Heart left ventricle (tissue), 16 donors: ENCODE data around the gene PAPOLA. TPM values are rescaled to one million over a fixed set of nuclear protein-coding genes. Genes with fewer than 3 reads are reported as not detected.

Experiments used
- ATAC-seq, 4 donors: fragments of 200-7000 bp; cut with Tn5 transposase; one replicate each; pipeline ENCODE4 v1.9.1; 2020 to 2022; ENCODE audit warnings: moderate library complexity in 4 of 4, mild to moderate bottlenecking in 3 of 4, moderate number of reproducible peaks in 1 of 4
- DNase-seq, 5 donors: peaks; one replicate each; pipeline ENCODE4 v3.0.0-alpha.2; 2020
- H3K27ac ChIP-seq, 12 donors: fragments of 200-600 bp; sonication (generic) in 4 of 12; one replicate each; pipeline versions ENCODE4 v1.5.0 to v1.8.0; 2016 to 2022; ENCODE audit warnings: mild to moderate bottlenecking in 2 of 12
- H3K27me3 ChIP-seq, 9 donors: fragments of 200-600 bp; sonication (generic) in 2 of 9; one replicate each; pipeline versions ENCODE4 v1.5.1 to v1.8.0; 2016 to 2022; ENCODE audit warnings: mild to moderate bottlenecking in 3 of 9
- H3K36me3 ChIP-seq, 9 donors: fragments of 200-600 bp; sonication (generic) in 2 of 9; one replicate each; pipeline versions ENCODE4 v1.5.0 to v1.8.0; 2018 to 2022; ENCODE audit warnings: mild to moderate bottlenecking in 2 of 9
- H3K4me1 ChIP-seq, 12 donors: fragments of 200-600 bp; sonication (generic) in 4 of 12; one replicate each; pipeline versions ENCODE4 v1.5.0 to v1.8.0; 2016 to 2022; ENCODE audit warnings: mild to moderate bottlenecking in 3 of 12
- H3K4me3 ChIP-seq, 12 donors: fragments of 200-600 bp; sonication (generic) in 4 of 12; one replicate each; pipeline versions ENCODE4 v1.5.0 to v1.8.0; 2017 to 2022; ENCODE audit warnings: mild to moderate bottlenecking in 9 of 12, moderate library complexity in 4 of 12
- H3K9me3 ChIP-seq, 12 donors: fragments of 200-600 bp; sonication (generic) in 4 of 12; one replicate each; pipeline versions ENCODE4 v1.5.0 to v1.8.0; 2016 to 2022; ENCODE audit warnings: mild to moderate bottlenecking in 1 of 12
- POLR2A ChIP-seq, 2 donors: fragments of 450-650 bp; IDR thresholded peaks; one replicate each; pipeline ENCODE4 v1.6.1; 2017; ENCODE audit warnings: antibody characterized with exemption in 2 of 2, mild to moderate bottlenecking in 2 of 2, moderate library complexity in 2 of 2
- WGBS, 4 donors: extraction: QIAGEN DNeasy Blood & Tissue Kit in 2 of 4; methylation state at CpG; one replicate each; pipeline versions ENCODE4 v1.1.5 to v1.1.7; 2013 to 2018; 5-methylcytosine and 5-hydroxymethylcytosine counted together
- intact Hi-C, 10 donors: fragments of 100-400 bp; cut with DNase I; formaldehyde crosslinking; loops; one replicate each; pipeline versions ENCODE4 v1.11.1 to v1.14.2; 2022
- polyA plus RNA-seq, 2 donors: library from polyadenylated mRNA; stranded (reverse); fragments of 200-250 nt; gene quantifications; one replicate each; pipeline ENCODE4 v1.2.3, GENCODE V29; 2013
- total RNA-seq, 9 donors: library from RNA; depleted of rRNA in 2 of 9; stranded (reverse); fragments of >200 nt in 2 of 9; fragmentation: NEBNext Ultra II Directional in 3 of 9; extraction: Animal tissue kit (Norgen Biotek cat#: 25700) in 3 of 9; gene quantifications; one replicate each; pipeline versions ENCODE4 v1.1.0 to v1.2.4, GENCODE V29; 2016 to 2023
- TF ChIP-seq, protein P1 (sequence below), 12 donors: fragments of 200-600 bp; sonication (generic) in 4 of 12; IDR thresholded peaks; one replicate each; pipeline versions ENCODE4 v1.5.0 to v1.8.0; 2018 to 2022; ENCODE audit warnings: antibody characterized with exemption in 12 of 12, mild to moderate bottlenecking in 5 of 12
- donor health status: ischemic (EF 13 %, LVEDD 7.1; RV severe dilation, severe dysfunction).
- donor health status: healthy with polysubstance abuse.
- donor health status: DM: no; HTN: yes; CAD: no.
- donor health status: DM: no; HTN: no; CAD: no.
- donor health status: ischemic (EF 25% LVEDD 6.9; RV normal size, moderate dysfunction).
- donor health status: ischemic (EF 25% LVEDD 5.7; RV mildly dilated, moderate dysfunction).
- donor health status: healthy.
- donor health status: DM: yes; HTN: yes; CAD: no.
- donor health status: ischemic (EF 35%, LVEDD 5.7; RV mildly dilated, moderate dysfunction).
- donor health status: nonischemic (EF 11% LVEDD 7.7; RV severe dilation, severe dysfunction).
- donor health status: DM: yes; HTN: yes; CAD: no.
- donor health status: PGD.
- donor health status: ischemic (EF 29% LVEDD 5.4; RV normal size, mild dysfunction).
- donor health status: nonischemic (EF 23%, LVEDD 6.1; RV moderate dilation, normal function).

The PAPOLA gene
- total and polyA plus RNA-seq, 11 donors: 72.0 to 147 (median 115) TPM

DNA sequence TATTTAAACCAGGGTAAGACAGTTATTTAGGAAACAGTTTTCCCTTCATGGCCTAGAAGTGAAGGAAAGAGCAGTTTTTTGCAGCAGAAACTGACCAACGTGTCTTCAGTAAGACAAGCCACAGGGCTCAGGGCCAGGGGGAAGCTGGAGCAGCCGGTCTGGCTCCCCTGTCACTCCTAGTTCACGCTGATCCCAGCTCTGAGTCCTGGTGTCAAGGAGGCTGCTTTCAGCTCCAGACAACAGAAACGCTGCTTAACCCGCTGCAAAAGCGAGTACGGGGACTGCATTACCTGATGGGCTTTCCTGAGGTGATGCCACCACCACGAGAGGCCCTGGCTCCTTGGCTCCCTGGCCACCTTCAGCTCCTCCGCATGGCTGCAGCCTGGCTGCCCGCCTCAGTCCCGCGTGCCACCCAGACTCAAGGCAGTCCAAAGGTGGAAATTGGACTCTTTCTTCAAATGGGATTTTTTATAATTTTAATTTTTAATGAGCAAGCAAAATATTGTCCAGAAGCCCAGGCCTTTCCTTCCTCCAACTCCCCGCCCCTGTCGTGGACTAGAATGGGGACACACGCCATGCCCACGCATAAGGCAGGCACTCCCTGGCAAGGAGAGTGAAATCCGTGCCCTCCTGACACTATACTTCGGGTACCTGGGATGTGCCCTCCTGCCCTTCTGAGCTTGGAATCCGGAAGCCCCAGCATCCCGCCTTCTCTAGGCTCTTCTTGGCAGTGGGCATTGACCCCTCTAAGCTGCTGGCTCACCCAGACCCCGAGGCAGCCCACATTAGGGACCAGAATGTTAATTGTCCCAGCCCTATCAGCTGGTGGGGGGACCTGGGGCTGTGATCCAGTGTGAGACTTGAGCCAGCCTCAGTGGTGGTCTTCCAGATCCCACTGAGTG is 85.0 kb downstream of the PAPOLA start:
- Histone ChIP-seq H3K4me1 (peaks cover 0 to 12% (median 0%) of the 10 kb centered on the region in 12 donors), H3K27ac (no peak overlapping the region), H3K36me3 (no peaks in the 10 kb centered on the region), H3K9me3 (no peaks in the 10 kb centered on the region), H3K4me3 (no peak overlapping the region), H3K27me3 (peaks cover 0 to 43% (median 3%) of the 10 kb centered on the region in 9 donors)
- intact Hi-C loops: loop anchor here in 2 of 10 donors (5.0 kb wide), 1 partner anchor 155 kb away; no protein-coding TSS in a partner anchor
- no peak for ATAC-seq
- 78 to 85% (median 83%) methylated on average over 19 to 21 of the region's 21 CpGs for WGBS, 4 donors
- DNase-seq: no peak
- no peak for TF ChIP-seq POLR2A (IDR thresholded peaks at IDR 0.05)
- TF ChIP-seq, protein P1, sequence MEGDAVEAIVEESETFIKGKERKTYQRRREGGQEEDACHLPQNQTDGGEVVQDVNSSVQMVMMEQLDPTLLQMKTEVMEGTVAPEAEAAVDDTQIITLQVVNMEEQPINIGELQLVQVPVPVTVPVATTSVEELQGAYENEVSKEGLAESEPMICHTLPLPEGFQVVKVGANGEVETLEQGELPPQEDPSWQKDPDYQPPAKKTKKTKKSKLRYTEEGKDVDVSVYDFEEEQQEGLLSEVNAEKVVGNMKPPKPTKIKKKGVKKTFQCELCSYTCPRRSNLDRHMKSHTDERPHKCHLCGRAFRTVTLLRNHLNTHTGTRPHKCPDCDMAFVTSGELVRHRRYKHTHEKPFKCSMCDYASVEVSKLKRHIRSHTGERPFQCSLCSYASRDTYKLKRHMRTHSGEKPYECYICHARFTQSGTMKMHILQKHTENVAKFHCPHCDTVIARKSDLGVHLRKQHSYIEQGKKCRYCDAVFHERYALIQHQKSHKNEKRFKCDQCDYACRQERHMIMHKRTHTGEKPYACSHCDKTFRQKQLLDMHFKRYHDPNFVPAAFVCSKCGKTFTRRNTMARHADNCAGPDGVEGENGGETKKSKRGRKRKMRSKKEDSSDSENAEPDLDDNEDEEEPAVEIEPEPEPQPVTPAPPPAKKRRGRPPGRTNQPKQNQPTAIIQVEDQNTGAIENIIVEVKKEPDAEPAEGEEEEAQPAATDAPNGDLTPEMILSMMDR (IDR thresholded peaks at IDR 0.05): no peak

DNA sequence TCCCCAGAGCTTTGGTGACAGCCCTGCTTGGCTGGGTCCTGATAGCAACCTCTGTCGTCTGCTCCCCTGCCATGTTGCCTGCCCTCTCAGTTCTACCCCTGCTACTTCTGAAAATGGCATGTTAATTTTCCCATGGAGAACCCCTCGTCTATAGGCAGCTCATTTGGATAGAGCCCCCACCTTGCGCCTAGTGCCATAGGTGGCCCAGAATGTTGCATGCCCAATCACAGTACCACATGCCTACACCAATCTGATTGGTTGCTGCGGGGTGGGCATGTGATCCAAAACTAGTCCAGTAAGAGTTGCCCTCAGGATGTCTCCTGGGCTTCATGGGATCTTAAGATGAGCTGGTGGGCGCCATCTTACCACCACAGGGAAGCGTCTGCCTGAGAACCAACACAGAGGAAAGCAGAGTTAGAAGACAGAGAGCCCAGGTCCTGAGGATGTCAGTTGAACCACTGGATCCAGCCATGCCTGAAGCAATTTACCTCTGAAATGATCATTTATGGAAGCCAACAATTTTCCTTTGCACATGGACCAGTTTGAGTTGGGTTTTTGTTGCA is 85.7 kb downstream of the PAPOLA start:
- Histone ChIP-seq H3K4me1 (peaks cover 0 to 19% (median 7%) of the 10 kb centered on the region in 12 donors), H3K9me3 (no peaks in the 10 kb centered on the region), H3K4me3 (no peak overlapping the region), H3K36me3 (no peaks in the 10 kb centered on the region), H3K27ac (no peak overlapping the region), H3K27me3 (peaks cover 0 to 51% (median 4%) of the 10 kb centered on the region in 9 donors)
- DNase-seq (no peak), ATAC-seq (no peak)
- TF ChIP-seq POLR2A (IDR thresholded peaks at IDR 0.05): no peak
- TF ChIP-seq, protein P1 (IDR thresholded peaks at IDR 0.05): no peak
- intact Hi-C loops: loop anchor here in 2 of 10 donors (5.0 kb wide), 1 partner anchor 154 kb away; no protein-coding TSS in a partner anchor
- 94 to 97% (median 95%) methylated on average over 6 of the region's 6 CpGs for WGBS, 4 donors

DNA sequence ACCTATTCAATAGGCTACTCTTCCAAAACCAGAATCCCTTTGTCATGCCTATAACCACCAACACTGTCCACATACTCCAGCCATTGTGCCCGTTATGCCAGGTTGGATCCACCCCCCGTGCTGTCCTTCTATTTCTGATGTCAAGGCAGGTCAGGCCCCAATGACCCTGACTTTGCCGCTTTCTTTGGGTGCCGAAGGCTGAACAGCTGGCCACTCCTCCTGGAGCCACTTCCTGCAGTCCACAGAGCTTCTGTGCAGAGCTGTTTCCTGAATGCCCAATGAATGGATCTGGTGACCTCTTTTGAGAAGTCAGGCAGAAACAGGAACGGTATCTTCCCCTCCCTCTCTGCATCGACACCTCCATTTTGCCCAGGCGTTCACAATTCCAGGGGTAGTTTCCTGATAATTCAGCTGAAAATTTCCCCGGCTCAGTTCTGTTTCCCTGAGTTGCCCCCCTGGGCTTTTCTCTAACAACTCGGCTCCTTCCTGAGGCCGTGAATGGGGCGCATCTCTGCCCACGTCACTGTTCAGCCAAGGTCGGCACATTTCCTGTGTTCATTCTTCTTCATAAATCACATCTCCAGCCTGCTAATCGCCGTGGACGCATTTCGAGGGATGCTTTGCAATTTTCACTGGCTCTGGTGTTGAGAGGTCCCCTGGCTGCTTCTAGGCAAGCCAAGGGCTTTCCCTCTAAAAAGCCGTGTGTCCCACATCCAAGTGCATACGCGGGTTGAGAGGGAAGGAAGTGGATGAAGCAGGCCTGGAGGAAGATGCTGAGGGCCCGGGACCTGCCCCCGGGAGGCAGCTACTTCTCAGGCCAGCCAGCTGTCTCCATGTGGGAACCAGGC is 86.5 kb downstream of the PAPOLA start:
- TF ChIP-seq POLR2A (IDR thresholded peaks at IDR 0.05): no peak
- TF ChIP-seq, protein P1 (IDR thresholded peaks at IDR 0.05): no peak
- H3K4me1 ChIP-seq: peaks cover 0 to 19% (median 8%) of the 10 kb centered on the region in 12 donors
- ATAC-seq: no peak
- intact Hi-C loops: loop anchor here in 2 of 10 donors (5.0 kb wide), 1 partner anchor 154 kb away; no protein-coding TSS in a partner anchor
- no peak overlapping the region for H3K27ac ChIP-seq
- no peak for DNase-seq
- H3K36me3 ChIP-seq: no peaks in the 10 kb centered on the region
- peaks cover 0 to 58% (median 7%) of the 10 kb centered on the region in 9 donors for H3K27me3 ChIP-seq
- 50 to 59% (median 54%) methylated on average over 22 of the region's 22 CpGs for WGBS, 4 donors
- no peak overlapping the region for H3K4me3 ChIP-seq
- no peaks in the 10 kb centered on the region for H3K9me3 ChIP-seq
